ENCODE measurements around the gene CACNA1C.

The CACNA1C gene

DNA sequence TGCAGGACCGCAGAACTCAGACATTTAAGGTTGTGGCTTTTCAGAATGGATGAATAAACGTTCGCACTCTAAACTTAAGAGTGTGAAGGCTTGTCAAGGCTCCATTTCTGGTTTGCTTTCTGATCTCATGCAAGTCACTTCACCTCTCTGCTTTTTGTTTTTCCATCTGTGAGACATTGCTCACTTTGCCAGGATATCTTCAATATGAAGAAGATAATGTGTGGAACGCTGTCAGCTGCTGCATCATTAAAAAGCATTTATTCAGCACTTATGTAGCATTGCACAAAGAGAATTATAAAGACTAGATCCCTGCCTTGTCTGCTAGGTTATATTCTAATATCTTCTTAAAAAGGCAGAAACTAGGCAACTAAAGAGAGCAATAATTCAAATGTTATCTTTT is 172.2 kb downstream of the CACNA1C start:
- no peaks in the 10 kb centered on the region for H3K4me1 ChIP-seq (ENCODE audit: insufficient read depth, poor library complexity, severe bottlenecking)
- DNase-seq (ENCODE audit: low spot score) (no peak), ATAC-seq (ENCODE audit: low read depth) (no peak)
- no peaks in the 10 kb centered on the region for H3K9me3 ChIP-seq (ENCODE audit: severe bottlenecking)
- no peaks in the 10 kb centered on the region for H3K36me3 ChIP-seq (ENCODE audit: low read depth)
- TF ChIP-seq, protein P1, sequence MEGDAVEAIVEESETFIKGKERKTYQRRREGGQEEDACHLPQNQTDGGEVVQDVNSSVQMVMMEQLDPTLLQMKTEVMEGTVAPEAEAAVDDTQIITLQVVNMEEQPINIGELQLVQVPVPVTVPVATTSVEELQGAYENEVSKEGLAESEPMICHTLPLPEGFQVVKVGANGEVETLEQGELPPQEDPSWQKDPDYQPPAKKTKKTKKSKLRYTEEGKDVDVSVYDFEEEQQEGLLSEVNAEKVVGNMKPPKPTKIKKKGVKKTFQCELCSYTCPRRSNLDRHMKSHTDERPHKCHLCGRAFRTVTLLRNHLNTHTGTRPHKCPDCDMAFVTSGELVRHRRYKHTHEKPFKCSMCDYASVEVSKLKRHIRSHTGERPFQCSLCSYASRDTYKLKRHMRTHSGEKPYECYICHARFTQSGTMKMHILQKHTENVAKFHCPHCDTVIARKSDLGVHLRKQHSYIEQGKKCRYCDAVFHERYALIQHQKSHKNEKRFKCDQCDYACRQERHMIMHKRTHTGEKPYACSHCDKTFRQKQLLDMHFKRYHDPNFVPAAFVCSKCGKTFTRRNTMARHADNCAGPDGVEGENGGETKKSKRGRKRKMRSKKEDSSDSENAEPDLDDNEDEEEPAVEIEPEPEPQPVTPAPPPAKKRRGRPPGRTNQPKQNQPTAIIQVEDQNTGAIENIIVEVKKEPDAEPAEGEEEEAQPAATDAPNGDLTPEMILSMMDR (IDR thresholded peaks at IDR 0.05; ENCODE audit: poor library complexity, severe bottlenecking), result no peak
- no peak overlapping the region for H3K27ac ChIP-seq (ENCODE audit: poor library complexity, severe bottlenecking)
- H3K27me3 ChIP-seq (ENCODE audit: insufficient read depth, poor library complexity, severe bottlenecking), result peaks cover 29% of the 10 kb centered on the region
- no peak overlapping the region for H3K4me3 ChIP-seq (ENCODE audit: severe bottlenecking)

DNA sequence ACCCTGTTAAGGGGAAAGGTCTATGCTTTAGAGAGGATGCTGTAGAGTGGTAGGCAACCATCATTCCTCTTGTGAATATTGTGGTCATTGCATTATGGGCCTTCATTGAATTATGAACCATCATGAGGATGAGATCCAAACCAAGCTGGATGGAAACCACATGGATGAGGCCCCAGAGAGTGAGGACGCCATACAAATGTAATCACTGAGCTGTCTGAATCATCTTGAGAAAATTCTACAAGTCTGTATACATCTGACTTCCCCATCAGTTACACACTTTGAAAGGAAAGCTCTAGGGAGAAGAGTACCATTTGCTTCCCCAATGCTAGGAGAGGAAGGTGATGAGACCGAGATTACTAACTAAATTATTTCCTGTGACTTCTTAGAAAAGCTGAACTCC is 172.9 kb downstream of the CACNA1C start:
- H3K27me3 ChIP-seq (ENCODE audit: insufficient read depth, poor library complexity, severe bottlenecking), result peaks cover 34% of the 10 kb centered on the region
- TF ChIP-seq, protein P1 (IDR thresholded peaks at IDR 0.05; ENCODE audit: poor library complexity, severe bottlenecking), result no peak

DNA sequence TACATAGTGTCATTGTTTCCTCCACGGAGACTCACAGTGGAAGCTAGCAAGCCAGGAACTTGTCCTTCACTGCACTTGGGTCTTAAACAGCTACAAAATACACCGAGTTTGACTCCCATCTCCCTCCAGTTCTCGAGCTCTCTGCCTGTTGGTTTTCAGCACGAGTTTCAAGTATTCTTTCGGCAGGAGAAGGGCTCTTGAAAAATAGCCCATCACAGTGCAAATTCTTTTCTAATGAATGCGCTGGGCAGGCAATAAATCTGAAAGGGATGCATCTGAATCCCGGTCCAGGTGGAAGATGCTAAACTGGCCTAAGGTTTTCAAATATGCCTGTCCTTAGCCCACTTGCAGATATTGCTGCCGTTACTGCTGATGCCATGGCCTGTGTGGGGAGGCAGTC is 173.9 kb downstream of the CACNA1C start:
- H3K4me3 ChIP-seq (ENCODE audit: severe bottlenecking), result no peak overlapping the region
- no peaks in the 10 kb centered on the region for H3K9me3 ChIP-seq (ENCODE audit: severe bottlenecking)
- TF ChIP-seq, protein P1 (IDR thresholded peaks at IDR 0.05; ENCODE audit: poor library complexity, severe bottlenecking), result no peak
- H3K36me3 ChIP-seq (ENCODE audit: low read depth), result no peaks in the 10 kb centered on the region
- H3K27ac ChIP-seq (ENCODE audit: poor library complexity, severe bottlenecking), result no peak overlapping the region
- H3K27me3 ChIP-seq (ENCODE audit: insufficient read depth, poor library complexity, severe bottlenecking), result peaks cover 43% of the 10 kb centered on the region
- ATAC-seq (ENCODE audit: low read depth) (no peak), DNase-seq (ENCODE audit: low spot score) (no peak)
- no peaks in the 10 kb centered on the region for H3K4me1 ChIP-seq (ENCODE audit: insufficient read depth, poor library complexity, severe bottlenecking)

More for the DNA sequence above, 172.9 kb downstream of the CACNA1C start:
- H3K9me3 ChIP-seq (ENCODE audit: severe bottlenecking), result no peaks in the 10 kb centered on the region
- no peak overlapping the region for H3K4me3 ChIP-seq (ENCODE audit: severe bottlenecking)
- no peaks in the 10 kb centered on the region for H3K36me3 ChIP-seq (ENCODE audit: low read depth)
- DNase-seq (ENCODE audit: low spot score) (no peak), ATAC-seq (ENCODE audit: low read depth) (no peak)
- H3K4me1 ChIP-seq (ENCODE audit: insufficient read depth, poor library complexity, severe bottlenecking), result no peaks in the 10 kb centered on the region
- no peak overlapping the region for H3K27ac ChIP-seq (ENCODE audit: poor library complexity, severe bottlenecking)

DNA sequence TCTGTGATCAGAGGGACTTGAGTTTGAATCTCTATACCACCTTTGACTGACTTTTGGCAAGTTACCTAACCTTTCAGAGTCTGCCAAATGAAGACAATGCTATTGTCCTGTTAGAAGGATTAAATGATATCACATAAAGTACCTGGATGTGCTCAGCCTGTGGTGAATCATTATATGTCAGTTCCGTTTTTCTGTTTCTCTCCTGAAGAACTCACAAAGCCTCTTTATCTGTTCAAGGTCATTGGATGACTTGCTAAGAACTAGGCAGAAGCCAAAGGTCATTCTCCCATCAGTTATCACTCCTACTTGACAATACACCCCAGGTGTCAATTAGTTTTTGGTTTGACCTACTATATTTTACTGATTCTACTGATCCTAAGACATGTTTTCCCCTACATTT is 174.6 kb downstream of the CACNA1C start:
- no peak for ATAC-seq (ENCODE audit: low read depth)

DNA sequence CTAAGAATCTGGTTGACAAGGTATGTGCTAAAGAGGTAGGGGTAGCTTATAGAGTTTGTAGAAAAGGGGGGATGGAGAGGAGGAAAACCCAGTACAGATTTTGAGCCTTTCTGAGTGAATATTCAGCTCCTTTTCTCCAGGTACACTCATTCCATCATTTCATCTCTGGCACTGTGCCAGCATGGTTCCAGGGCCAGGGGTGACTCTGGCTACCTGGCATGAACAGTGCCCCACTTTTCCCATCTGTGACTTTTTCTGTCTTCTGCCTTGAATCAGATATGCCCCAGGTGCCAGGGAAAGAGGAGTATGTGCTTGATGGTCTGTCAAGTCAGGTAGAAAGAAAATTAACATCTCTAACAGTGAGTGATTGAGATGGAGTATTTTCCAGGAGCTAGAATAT is 175.7 kb downstream of the CACNA1C start:
- DNase-seq (ENCODE audit: low spot score) (no peak), ATAC-seq (ENCODE audit: low read depth) (no peak)
- Histone ChIP-seq H3K27me3 (ENCODE audit: insufficient read depth, poor library complexity, severe bottlenecking) (peaks cover 49% of the 10 kb centered on the region), H3K4me3 (ENCODE audit: severe bottlenecking) (no peak overlapping the region), H3K9me3 (ENCODE audit: severe bottlenecking) (no peaks in the 10 kb centered on the region), H3K4me1 (ENCODE audit: insufficient read depth, poor library complexity, severe bottlenecking) (no peaks in the 10 kb centered on the region), H3K36me3 (ENCODE audit: low read depth) (no peaks in the 10 kb centered on the region), H3K27ac (ENCODE audit: poor library complexity, severe bottlenecking) (no peak overlapping the region)
- TF ChIP-seq, protein P1 (IDR thresholded peaks at IDR 0.05; ENCODE audit: poor library complexity, severe bottlenecking), result no peak

More for the DNA sequence above, 174.6 kb downstream of the CACNA1C start:
- Histone ChIP-seq H3K27me3 (ENCODE audit: insufficient read depth, poor library complexity, severe bottlenecking) (peaks cover 44% of the 10 kb centered on the region), H3K9me3 (ENCODE audit: severe bottlenecking) (no peaks in the 10 kb centered on the region), H3K4me3 (ENCODE audit: severe bottlenecking) (no peak overlapping the region), H3K4me1 (ENCODE audit: insufficient read depth, poor library complexity, severe bottlenecking) (no peaks in the 10 kb centered on the region), H3K27ac (ENCODE audit: poor library complexity, severe bottlenecking) (no peak overlapping the region), H3K36me3 (ENCODE audit: low read depth) (no peaks in the 10 kb centered on the region)
- TF ChIP-seq, protein P1 (IDR thresholded peaks at IDR 0.05; ENCODE audit: poor library complexity, severe bottlenecking), result no peak
- no peak for DNase-seq (ENCODE audit: low spot score)

Measured in RWPE2 (cell line).